MM.1S (cell line): ENCODE measurements around the gene ZPBP2.

Experiments used
- DNase-seq: peaks from one replicate; pipeline ENCODE4 v3.0.0-alpha.2; 2015
- H2AFZ ChIP-seq: fragments of 300-600 bp; sonication (generic); 2 replicates; pipeline ENCODE4 v1.6.0; 2016; ENCODE audit warnings: antibody characterized with exemption, low read length
- H3F3A ChIP-seq: fragments of 300-600 bp; sonication (generic); 2 replicates; pipeline ENCODE4 v1.6.1; 2016; ENCODE audit warnings: mild to moderate bottlenecking, antibody characterized with exemption, low read length, moderate library complexity, mixed read lengths; ENCODE audit not compliant: insufficient read depth
- H3K27ac ChIP-seq: fragments of 300-600 bp; sonication (generic); 2 replicates; pipeline ENCODE4 v1.5.1; 2016; ENCODE audit warnings: mild to moderate bottlenecking, low read length
- H3K27me3 ChIP-seq: fragments of 300-600 bp; sonication (generic); replicated peaks from 2 replicates; pipeline ENCODE4 v1.6.0; 2016; ENCODE audit warnings: low read length; ENCODE audit not compliant: insufficient read depth
- H3K36me3 ChIP-seq: fragments of 300-600 bp; sonication (generic); replicated peaks from 2 replicates; pipeline ENCODE4 v1.6.1; 2016; ENCODE audit warnings: mild to moderate bottlenecking, low read length, mixed read lengths; ENCODE audit not compliant: insufficient read depth
- H3K4me1 ChIP-seq: fragments of 300-600 bp; sonication (generic); 2 replicates; pipeline ENCODE4 v1.6.1; 2016; ENCODE audit warnings: low read length, mixed read lengths
- H3K4me2 ChIP-seq: fragments of 300-600 bp; sonication (generic); 2 replicates; pipeline ENCODE4 v1.6.0; 2016; ENCODE audit warnings: low read depth, low read length
- H3K4me3 ChIP-seq: fragments of 300-600 bp; sonication (generic); 2 replicates; pipeline ENCODE4 v1.5.1; 2016; ENCODE audit warnings: low read length, mixed read lengths
- H3K79me2 ChIP-seq: fragments of 300-600 bp; sonication (generic); 2 replicates; pipeline ENCODE4 v1.6.1; 2016; ENCODE audit warnings: mixed run types, low read length, mixed read lengths
- H3K9ac ChIP-seq: fragments of 300-600 bp; sonication (generic); 2 replicates; pipeline ENCODE4 v1.6.1; 2016; ENCODE audit warnings: low read length, mixed read lengths
- H3K9me2 ChIP-seq: fragments of 300-600 bp; sonication (generic); replicated peaks from 2 replicates; pipeline ENCODE4 v1.6.1; 2016; ENCODE audit warnings: mild to moderate bottlenecking, low read length, mixed read lengths; ENCODE audit not compliant: insufficient read depth
- H3K9me3 ChIP-seq: fragments of 300-600 bp; sonication (generic); replicated peaks from 2 replicates; pipeline ENCODE4 v1.6.1; 2016; ENCODE audit warnings: mild to moderate bottlenecking, low read length, mixed read lengths; ENCODE audit not compliant: insufficient read depth
- H4K20me1 ChIP-seq: fragments of 300-600 bp; sonication (generic); 2 replicates; pipeline ENCODE4 v1.6.1; 2016; ENCODE audit warnings: mild to moderate bottlenecking, low read length, moderate library complexity, mixed read lengths; ENCODE audit not compliant: insufficient read depth
- EZH2 ChIP-seq: fragments of 300-600 bp; sonication (generic); optimal IDR thresholded peaks from 2 replicates; pipeline ENCODE3; 2017; ENCODE audit warnings: low read depth, mild to moderate bottlenecking, antibody characterized with exemption, low read length, mixed read lengths
- EZH2phosphoT487 ChIP-seq: fragments of 300-600 bp; sonication (generic); IDR thresholded peaks from 2 replicates; pipeline ENCODE4 v1.6.1; 2018; ENCODE audit warnings: antibody characterized with exemption, low read length
- TF ChIP-seq, protein P1 (sequence below): fragments of 300-600 bp; sonication (generic); IDR thresholded peaks from 2 replicates; pipeline ENCODE4 v1.5.1; 2016; ENCODE audit warnings: antibody characterized with exemption, low read length, mixed read lengths

ZPBP2 gene

GRCh38 chr17:39921323-39921722 lies 53.3 kb downstream of the ZPBP2 start:
- Histone ChIP-seq H3K27me3 (no peaks in the 10 kb centered on the region), H3K9me2 (no peaks in the 10 kb centered on the region), H3K27ac (no peak overlapping the region), H3K9me3 (no peaks in the 10 kb centered on the region), H3K4me3 (no peak overlapping the region), H3K79me2 (peaks cover 48% of the 10 kb centered on the region), H4K20me1 (no peaks in the 10 kb centered on the region), H2AFZ (no peak overlapping the region), H3K4me1 (peaks cover 36% of the 10 kb centered on the region), H3K36me3 (peaks cover 31% of the 10 kb centered on the region), H3K4me2 (no peak overlapping the region), H3F3A (peaks cover 26% of the 10 kb centered on the region), H3K9ac (no peak overlapping the region)
- TF ChIP-seq, protein P1, sequence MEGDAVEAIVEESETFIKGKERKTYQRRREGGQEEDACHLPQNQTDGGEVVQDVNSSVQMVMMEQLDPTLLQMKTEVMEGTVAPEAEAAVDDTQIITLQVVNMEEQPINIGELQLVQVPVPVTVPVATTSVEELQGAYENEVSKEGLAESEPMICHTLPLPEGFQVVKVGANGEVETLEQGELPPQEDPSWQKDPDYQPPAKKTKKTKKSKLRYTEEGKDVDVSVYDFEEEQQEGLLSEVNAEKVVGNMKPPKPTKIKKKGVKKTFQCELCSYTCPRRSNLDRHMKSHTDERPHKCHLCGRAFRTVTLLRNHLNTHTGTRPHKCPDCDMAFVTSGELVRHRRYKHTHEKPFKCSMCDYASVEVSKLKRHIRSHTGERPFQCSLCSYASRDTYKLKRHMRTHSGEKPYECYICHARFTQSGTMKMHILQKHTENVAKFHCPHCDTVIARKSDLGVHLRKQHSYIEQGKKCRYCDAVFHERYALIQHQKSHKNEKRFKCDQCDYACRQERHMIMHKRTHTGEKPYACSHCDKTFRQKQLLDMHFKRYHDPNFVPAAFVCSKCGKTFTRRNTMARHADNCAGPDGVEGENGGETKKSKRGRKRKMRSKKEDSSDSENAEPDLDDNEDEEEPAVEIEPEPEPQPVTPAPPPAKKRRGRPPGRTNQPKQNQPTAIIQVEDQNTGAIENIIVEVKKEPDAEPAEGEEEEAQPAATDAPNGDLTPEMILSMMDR: no peak
- no peak for TF ChIP-seq EZH2
- no peak for TF ChIP-seq EZH2phosphoT487
- DNase-seq: no peak

GRCh38 chr17:39922006-39922405 lies 54.0 kb downstream of the ZPBP2 start:
- Histone ChIP-seq H3K36me3 (peaks cover 31% of the 10 kb centered on the region), H3K9me3 (no peaks in the 10 kb centered on the region), H3F3A (peaks cover 30% of the 10 kb centered on the region), H2AFZ (no peak overlapping the region), H3K9me2 (no peaks in the 10 kb centered on the region), H3K4me1 (peaks cover 33% of the 10 kb centered on the region), H3K27ac (no peak overlapping the region), H3K9ac (no peak overlapping the region), H3K4me3 (no peak overlapping the region), H3K79me2 (peaks cover 55% of the 10 kb centered on the region), H3K4me2 (no peak overlapping the region), H3K27me3 (no peaks in the 10 kb centered on the region), H4K20me1 (no peaks in the 10 kb centered on the region)
- no peak for TF ChIP-seq EZH2
- TF ChIP-seq, protein P1: no peak
- DNase-seq: no peak

- Histone ChIP-seq H3K4me3 (no peak overlapping the region), H3K4me2 (no peak overlapping the region)
Observed at GRCh38 chr17:39923230-39923629, 55.2 kb downstream of the ZPBP2 start.

More at GRCh38 chr17:39923230-39923629, 55.2 kb downstream of the ZPBP2 start:
- no peak overlapping the region for H2AFZ ChIP-seq
- H3K27me3 ChIP-seq: no peaks in the 10 kb centered on the region
- H3K9me2 ChIP-seq: no peaks in the 10 kb centered on the region
- H3K79me2 ChIP-seq: peaks cover 59% of the 10 kb centered on the region
- no peak for DNase-seq
- H3K9ac ChIP-seq: no peak overlapping the region
- H3K27ac ChIP-seq: no peak overlapping the region
- H3K4me1 ChIP-seq: peaks cover 29% of the 10 kb centered on the region
- H3F3A ChIP-seq: peaks cover 34% of the 10 kb centered on the region
- no peaks in the 10 kb centered on the region for H3K9me3 ChIP-seq
- no peaks in the 10 kb centered on the region for H4K20me1 ChIP-seq
- peaks cover 31% of the 10 kb centered on the region for H3K36me3 ChIP-seq
- TF ChIP-seq, protein P1: no peak
- no peak for TF ChIP-seq EZH2
- TF ChIP-seq EZH2phosphoT487: no peak
